ENCODE data around the gene PCCA. TPM values are rescaled to one million over a fixed set of nuclear protein-coding genes. Genes with fewer than 3 reads are reported as not detected.
"Not testable (repeated sequence)": the region's sequence is repeated elsewhere in the genome, so short reads cannot be mapped to it uniquely, and the experiment has no call there.

PCCA gene
- total RNA-seq, 5 donors from 2014 or later (not counting 1 experiment from before 2014, with no cell fraction given): 7.6 to 16.8 (median 10.2) TPM

GRCh38 chr13:100140441-100140840 is 51.5 kb downstream of the PCCA start:
- no peak overlapping the region for H3K4me3 ChIP-seq (ENCODE audit: control insufficient read depth in 1 of 2, extremely low read depth in 1 of 2, low read length in 1 of 2)
- no peaks in the 10 kb centered on the region for H3K4me1 ChIP-seq (ENCODE audit: control insufficient read depth in 1 of 2, extremely low read depth in 1 of 2, insufficient read depth in 2 of 2, low read length in 2 of 2)
- Mint-ChIP-seq H3K4me3 (no peak overlapping the region), H3K4me1 (peaks cover 7 to 8% (median 7%) of the 10 kb centered on the region in 3 donors), H3K36me3 (peaks cover 54% of the 10 kb centered on the region), H3K27ac (no peak overlapping the region), H3K27me3 (no peaks in the 10 kb centered on the region), H3K9me3 (peaks cover 0 to 16% (median 0%) of the 10 kb centered on the region in 3 donors)
- ATAC-seq (replicated peaks in 1 of 4): no peak
- H3K27ac ChIP-seq (ENCODE audit: low read length): no peak overlapping the region
- ChIA-PET CTCF (no interaction called here), POLR2A (no interaction called here)
- H3K36me3 ChIP-seq (ENCODE audit: control insufficient read depth in 2 of 2, extremely low read depth in 1 of 2, insufficient read depth in 1 of 2, low read length in 1 of 2): no peaks in the 10 kb centered on the region
- no peaks in the 10 kb centered on the region for H3K27me3 ChIP-seq (replicated peaks in 1 of 2; ENCODE audit: control insufficient read depth in 2 of 2, extremely low read depth in 1 of 2, insufficient read depth in 2 of 2, low read length in 1 of 2)
- no peaks in the 10 kb centered on the region for H3K9me3 ChIP-seq
- DNase-seq: no peak
- WGBS (ENCODE audit: insufficient coverage): no CpG with 5 or more reads among the region's 2 CpGs

DNA sequence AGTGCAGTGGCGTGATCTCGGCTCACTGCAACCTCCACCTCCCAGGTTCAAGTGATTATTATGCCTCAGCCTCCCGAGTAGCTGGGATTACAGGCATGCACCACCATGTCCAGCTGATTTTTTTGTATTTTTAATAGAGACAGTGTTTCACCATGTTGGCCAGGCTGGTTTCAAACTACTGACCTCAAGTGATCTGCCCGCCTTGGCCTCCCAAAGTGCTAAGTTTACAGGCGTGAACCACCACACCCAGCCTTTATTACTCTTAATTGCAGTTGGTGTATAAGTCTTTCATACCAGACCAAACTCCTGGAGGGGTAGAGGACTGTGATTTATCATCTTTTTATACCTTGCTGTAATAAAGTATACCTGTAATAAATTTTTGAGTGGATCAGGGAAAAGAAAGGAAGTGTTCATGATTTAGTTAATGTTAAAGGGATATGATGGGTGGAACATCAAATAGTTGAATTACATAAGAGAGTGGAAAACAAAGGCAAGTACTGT is 52.6 kb downstream of the PCCA start:
- H3K27me3 Mint-ChIP-seq; POLR2A ChIA-PET; H3K4me3 Mint-ChIP-seq; CTCF ChIA-PET; H3K27ac ChIP-seq (ENCODE audit: low read length); ATAC-seq (replicated peaks in 1 of 4); H3K4me1 Mint-ChIP-seq; H3K27ac Mint-ChIP-seq; DNase-seq; H3K36me3 ChIP-seq (ENCODE audit: control insufficient read depth in 2 of 2, extremely low read depth in 1 of 2, insufficient read depth in 1 of 2, low read length in 1 of 2); H3K4me3 ChIP-seq (ENCODE audit: control insufficient read depth in 1 of 2, extremely low read depth in 1 of 2, low read length in 1 of 2); H3K27me3 ChIP-seq (replicated peaks in 1 of 2; ENCODE audit: control insufficient read depth in 2 of 2, extremely low read depth in 1 of 2, insufficient read depth in 2 of 2, low read length in 1 of 2); H3K9me3 ChIP-seq; H3K4me1 ChIP-seq (ENCODE audit: control insufficient read depth in 1 of 2, extremely low read depth in 1 of 2, insufficient read depth in 2 of 2, low read length in 2 of 2): not testable (repeated sequence)
- WGBS (ENCODE audit: insufficient coverage): no CpG with 5 or more reads among the region's 5 CpGs
- peaks cover 0 to 16% (median 0%) of the 10 kb centered on the region in 3 donors for H3K9me3 Mint-ChIP-seq
- peaks cover 52% of the 10 kb centered on the region for H3K36me3 Mint-ChIP-seq

DNA sequence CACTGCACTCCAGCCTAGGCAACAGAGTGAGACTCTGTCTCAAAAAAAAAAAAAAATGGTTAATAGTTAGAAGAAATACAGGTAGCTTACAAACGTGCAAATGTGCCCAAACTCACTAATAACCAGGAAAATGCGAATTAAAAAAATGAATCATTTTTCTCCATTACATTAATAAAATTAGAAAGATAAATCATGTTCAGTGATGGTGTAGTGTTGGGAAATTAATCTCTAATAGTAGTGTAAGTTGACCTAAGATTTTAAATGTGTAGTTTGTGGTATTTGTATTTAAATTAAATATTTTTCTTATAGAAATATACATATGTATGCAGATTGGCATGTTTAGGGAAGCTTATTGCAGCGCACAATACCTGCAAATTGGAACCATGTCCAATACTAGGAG is 57.6 kb downstream of the PCCA start:
- ATAC-seq (replicated peaks in 1 of 4) (no peak), DNase-seq (no peak)
- Mint-ChIP-seq H3K27ac (no peak overlapping the region), H3K27me3 (no peaks in the 10 kb centered on the region), H3K4me1 (no peaks in the 10 kb centered on the region), H3K9me3 (peaks cover 0 to 8% (median 0%) of the 10 kb centered on the region in 3 donors), H3K36me3 (peaks cover 45% of the 10 kb centered on the region), H3K4me3 (no peak overlapping the region)
- H3K36me3 ChIP-seq (ENCODE audit: control insufficient read depth in 2 of 2, extremely low read depth in 1 of 2, insufficient read depth in 1 of 2, low read length in 1 of 2): peaks cover 0 to 2% of the 10 kb centered on the region in 2 donors
- no CpG with 5 or more reads among the region's 3 CpGs for WGBS (ENCODE audit: insufficient coverage)
- no peaks in the 10 kb centered on the region for H3K27me3 ChIP-seq (replicated peaks in 1 of 2; ENCODE audit: control insufficient read depth in 2 of 2, extremely low read depth in 1 of 2, insufficient read depth in 2 of 2, low read length in 1 of 2)
- no peaks in the 10 kb centered on the region for H3K9me3 ChIP-seq
- H3K27ac ChIP-seq (ENCODE audit: low read length): no peak overlapping the region
- ChIA-PET POLR2A (interaction anchor here in 1 of 2 donors (0.5 kb wide), 1 partner anchor 16 kb away, joined by 3 read pairs; no protein-coding TSS in a partner anchor), CTCF (interaction anchor here in 1 of 2 donors (0.6 kb wide), 1 partner anchor 374 kb away, joined by 4 read pairs; no protein-coding TSS in a partner anchor)
- H3K4me1 ChIP-seq (ENCODE audit: control insufficient read depth in 1 of 2, extremely low read depth in 1 of 2, insufficient read depth in 2 of 2, low read length in 2 of 2): no peaks in the 10 kb centered on the region
- no peak overlapping the region for H3K4me3 ChIP-seq (ENCODE audit: control insufficient read depth in 1 of 2, extremely low read depth in 1 of 2, low read length in 1 of 2)

DNA sequence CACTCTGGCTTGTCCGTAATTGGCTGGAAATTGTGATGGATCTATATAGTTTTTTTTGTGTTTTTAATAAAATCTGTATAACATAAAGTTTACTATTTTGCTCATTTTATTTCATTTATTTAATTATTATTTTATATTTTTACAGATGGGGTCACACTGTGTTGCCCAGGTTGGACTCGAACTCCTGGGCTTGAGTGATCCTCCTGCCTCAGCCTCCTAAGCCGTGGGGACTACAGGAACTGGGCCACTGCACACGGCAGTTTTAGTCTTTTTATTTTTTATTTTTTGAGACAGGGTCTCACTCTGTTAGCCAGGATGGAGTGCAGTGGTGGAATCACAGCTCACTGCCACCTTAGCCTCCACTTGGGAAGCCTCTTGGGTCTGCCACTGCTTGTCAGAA is 58.9 kb downstream of the PCCA start:
- DNase-seq (no peak), ATAC-seq (replicated peaks in 1 of 4) (no peak)
- Histone ChIP-seq H3K4me1 (ENCODE audit: control insufficient read depth in 1 of 2, extremely low read depth in 1 of 2, insufficient read depth in 2 of 2, low read length in 2 of 2) (no peaks in the 10 kb centered on the region), H3K4me3 (ENCODE audit: control insufficient read depth in 1 of 2, extremely low read depth in 1 of 2, low read length in 1 of 2) (no peak overlapping the region), H3K27ac (ENCODE audit: low read length) (no peak overlapping the region), H3K9me3 (no peaks in the 10 kb centered on the region), H3K27me3 (replicated peaks in 1 of 2; ENCODE audit: control insufficient read depth in 2 of 2, extremely low read depth in 1 of 2, insufficient read depth in 2 of 2, low read length in 1 of 2) (no peaks in the 10 kb centered on the region), H3K36me3 (ENCODE audit: control insufficient read depth in 2 of 2, extremely low read depth in 1 of 2, insufficient read depth in 1 of 2, low read length in 1 of 2) (peaks cover 0 to 2% of the 10 kb centered on the region in 2 donors)
- no peaks in the 10 kb centered on the region for H3K27me3 Mint-ChIP-seq
- peaks cover 40% of the 10 kb centered on the region for H3K36me3 Mint-ChIP-seq
- H3K4me3 Mint-ChIP-seq: no peak overlapping the region
- whole genome bisulfite sequencing (ENCODE audit: insufficient coverage): 94% methylated on average over 2 of the region's 4 CpGs
- POLR2A ChIA-PET: no interaction called here
- no peaks in the 10 kb centered on the region for H3K4me1 Mint-ChIP-seq
- H3K9me3 Mint-ChIP-seq: peaks cover 0 to 8% (median 0%) of the 10 kb centered on the region in 3 donors
- CTCF ChIA-PET: no interaction called here
- no peak overlapping the region for H3K27ac Mint-ChIP-seq

DNA sequence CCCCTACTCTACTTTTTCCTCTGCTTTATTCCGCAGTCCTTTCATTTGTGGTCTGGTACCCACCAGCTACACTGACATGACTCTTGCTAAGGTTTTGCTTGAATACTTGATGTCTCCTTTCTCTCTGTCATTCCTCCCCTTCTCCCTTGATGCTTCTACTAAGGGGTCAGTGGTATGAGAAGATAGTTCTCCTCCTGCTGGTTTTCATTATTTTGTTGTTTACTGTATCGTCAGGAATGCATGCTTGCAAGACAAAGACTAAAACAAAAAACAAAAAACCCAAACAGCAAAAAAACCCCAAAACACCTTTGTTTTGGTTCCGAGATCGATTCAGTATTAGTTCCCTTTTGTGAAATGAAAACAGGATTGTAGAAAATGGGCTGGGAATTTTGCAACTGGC is 59.5 kb downstream of the PCCA start:
- no peak for ATAC-seq (replicated peaks in 1 of 4)
- H3K27ac ChIP-seq (ENCODE audit: low read length): no peak overlapping the region
- Mint-ChIP-seq H3K4me1 (no peaks in the 10 kb centered on the region), H3K4me3 (no peak overlapping the region), H3K9me3 (peaks cover 0 to 8% (median 0%) of the 10 kb centered on the region in 3 donors), H3K27me3 (no peaks in the 10 kb centered on the region), H3K36me3 (peaks cover 42% of the 10 kb centered on the region), H3K27ac (no peak overlapping the region)
- no CpG with 5 or more reads among the region's 4 CpGs for WGBS (ENCODE audit: insufficient coverage)
- no peak for DNase-seq
- H3K27me3 ChIP-seq (replicated peaks in 1 of 2; ENCODE audit: control insufficient read depth in 2 of 2, extremely low read depth in 1 of 2, insufficient read depth in 2 of 2, low read length in 1 of 2): no peaks in the 10 kb centered on the region
- peaks cover 0 to 2% of the 10 kb centered on the region in 2 donors for H3K36me3 ChIP-seq (ENCODE audit: control insufficient read depth in 2 of 2, extremely low read depth in 1 of 2, insufficient read depth in 1 of 2, low read length in 1 of 2)
- H3K9me3 ChIP-seq: no peaks in the 10 kb centered on the region
- POLR2A ChIA-PET: no interaction called here
- CTCF ChIA-PET: interaction anchor here in 1 of 2 donors (0.5 kb wide), 1 partner anchor 14 kb away, joined by 5 read pairs; no protein-coding TSS in a partner anchor
- no peak overlapping the region for H3K4me3 ChIP-seq (ENCODE audit: control insufficient read depth in 1 of 2, extremely low read depth in 1 of 2, low read length in 1 of 2)
- no peaks in the 10 kb centered on the region for H3K4me1 ChIP-seq (ENCODE audit: control insufficient read depth in 1 of 2, extremely low read depth in 1 of 2, insufficient read depth in 2 of 2, low read length in 2 of 2)

DNA sequence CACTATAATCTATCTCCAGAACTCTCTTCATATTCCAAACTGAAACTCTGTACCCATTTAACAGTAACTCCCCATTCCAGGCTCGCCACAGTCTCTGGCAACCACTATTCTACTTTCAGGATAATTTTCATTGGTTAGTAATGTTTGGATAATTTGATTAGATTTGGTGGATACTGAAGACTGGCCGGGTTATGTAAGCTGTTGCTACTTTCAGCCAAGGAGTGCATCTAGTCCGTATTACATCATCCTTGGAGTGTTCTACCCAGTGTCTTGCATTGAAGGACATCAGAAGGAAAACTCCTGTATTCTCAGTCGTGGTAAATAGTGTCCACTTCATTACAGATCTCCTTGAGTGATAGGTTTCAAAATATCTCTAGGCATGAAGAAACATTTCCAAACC is 60.5 kb downstream of the PCCA start:
- WGBS (ENCODE audit: insufficient coverage): no CpG with 5 or more reads among the region's 4 CpGs
- ChIA-PET CTCF (no interaction called here), POLR2A (no interaction called here)
- peaks cover 0 to 2% of the 10 kb centered on the region in 2 donors for H3K36me3 ChIP-seq (ENCODE audit: control insufficient read depth in 2 of 2, extremely low read depth in 1 of 2, insufficient read depth in 1 of 2, low read length in 1 of 2)
- H3K4me3 Mint-ChIP-seq: no peak overlapping the region
- H3K4me1 Mint-ChIP-seq: no peaks in the 10 kb centered on the region
- peaks cover 40% of the 10 kb centered on the region for H3K36me3 Mint-ChIP-seq
- no peaks in the 10 kb centered on the region for H3K4me1 ChIP-seq (ENCODE audit: control insufficient read depth in 1 of 2, extremely low read depth in 1 of 2, insufficient read depth in 2 of 2, low read length in 2 of 2)
- DNase-seq: no peak
- H3K4me3 ChIP-seq (ENCODE audit: control insufficient read depth in 1 of 2, extremely low read depth in 1 of 2, low read length in 1 of 2): no peak overlapping the region
- peaks cover 0 to 8% (median 0%) of the 10 kb centered on the region in 3 donors for H3K9me3 Mint-ChIP-seq
- no peak for ATAC-seq (replicated peaks in 1 of 4)
- H3K27ac Mint-ChIP-seq: no peak overlapping the region
- H3K27me3 ChIP-seq (replicated peaks in 1 of 2; ENCODE audit: control insufficient read depth in 2 of 2, extremely low read depth in 1 of 2, insufficient read depth in 2 of 2, low read length in 1 of 2): no peaks in the 10 kb centered on the region
- H3K27ac ChIP-seq (ENCODE audit: low read length): no peak overlapping the region
- no peaks in the 10 kb centered on the region for H3K27me3 Mint-ChIP-seq
- H3K9me3 ChIP-seq: no peaks in the 10 kb centered on the region

- 95% methylated on average over 12 of the region's 16 CpGs for WGBS (ENCODE audit: insufficient coverage)
- ATAC-seq (replicated peaks in 1 of 4); POLR2A ChIA-PET; H3K27ac Mint-ChIP-seq; H3K36me3 ChIP-seq (ENCODE audit: control insufficient read depth in 2 of 2, extremely low read depth in 1 of 2, insufficient read depth in 1 of 2, low read length in 1 of 2); H3K4me3 Mint-ChIP-seq; H3K4me3 ChIP-seq (ENCODE audit: control insufficient read depth in 1 of 2, extremely low read depth in 1 of 2, low read length in 1 of 2); CTCF ChIA-PET; H3K4me1 ChIP-seq (ENCODE audit: control insufficient read depth in 1 of 2, extremely low read depth in 1 of 2, insufficient read depth in 2 of 2, low read length in 2 of 2); H3K9me3 ChIP-seq; H3K9me3 Mint-ChIP-seq; DNase-seq; H3K27me3 ChIP-seq (replicated peaks in 1 of 2; ENCODE audit: control insufficient read depth in 2 of 2, extremely low read depth in 1 of 2, insufficient read depth in 2 of 2, low read length in 1 of 2); H3K27me3 Mint-ChIP-seq; H3K27ac ChIP-seq (ENCODE audit: low read length); H3K4me1 Mint-ChIP-seq: not testable (repeated sequence)
- H3K36me3 Mint-ChIP-seq: peaks cover 37% of the 10 kb centered on the region
Observed at GRCh38 chr13:100150711-100151110, 61.8 kb downstream of the PCCA start.

Measured in T-cell (primary cell).